IMR-90 (cell line): ENCODE measurements around the gene LETM1. TPM values are rescaled to one million over a fixed set of nuclear protein-coding genes. Genes with fewer than 3 reads are reported as not detected.

Experiments
- ATAC-seq: fragments of 200-7000 bp; cut with Tn5 transposase; 2 replicates; pipeline ENCODE4 v1.9.1; 2020; ENCODE audit warnings: low read depth, mild to moderate bottlenecking, moderate library complexity
- BruUV-seq: library from RNA; stranded (reverse); fragments of 400-500 nt; replicated peaks from 2 replicates; lab custom pipeline; 2021; lab: Mats Ljungman, UMichigan
- CTCF ChIA-PET: fragments of 300-600 bp; formaldehyde crosslinking; extraction: SDS; loops from one replicate; lab custom pipeline; 2021; ENCODE audit warnings: antibody characterized with exemption; lab: Yijun Ruan, JAX
- POLR2A ChIA-PET: fragments of 300-600 bp; sonication (Branson Sonifier 250); formaldehyde crosslinking; loops from one replicate; lab custom pipeline; 2022; ENCODE audit warnings: antibody characterized with exemption; ENCODE audit not compliant: unreplicated experiment; lab: Charles Lee
- DNase-seq: peaks from one replicate; pipeline ENCODE4 v3.0.0; 2013
- H2AFZ ChIP-seq: replicated peaks from 2 replicates; pipeline ENCODE3; 2013; ENCODE audit warnings: low read length, mild to moderate bottlenecking; ENCODE audit not compliant: poor library complexity
- H2AK5ac ChIP-seq: 2 replicates; pipeline ENCODE4 v1.6.1; 2013; ENCODE audit warnings: low read depth, low read length, inconsistent platforms
- H2AK9ac ChIP-seq: replicated peaks from 2 replicates; pipeline ENCODE3; 2013; ENCODE audit warnings: mild to moderate bottlenecking, low read depth, low read length, moderate library complexity; ENCODE audit not compliant: poor library complexity
- H2BK120ac ChIP-seq: 2 replicates; pipeline ENCODE4 v1.6.1; 2013; ENCODE audit warnings: low read depth, low read length, inconsistent platforms
- H2BK15ac ChIP-seq: 3 replicates; pipeline ENCODE4 v1.6.1; 2013; ENCODE audit warnings: low read depth, low read length, inconsistent platforms
- H2BK20ac ChIP-seq: 2 replicates; pipeline ENCODE4 v1.6.1; 2013; ENCODE audit warnings: low read depth, mild to moderate bottlenecking, inconsistent platforms, low read length, moderate library complexity
- H2BK5ac ChIP-seq: 2 replicates; pipeline ENCODE4 v1.6.1; 2013; ENCODE audit warnings: mild to moderate bottlenecking, low read depth, low read length, inconsistent platforms; ENCODE audit not compliant: poor library complexity, severe bottlenecking
- H3K14ac ChIP-seq: replicated peaks from 2 replicates; pipeline ENCODE4 v1.6.1; 2013; ENCODE audit warnings: low read depth, low read length, inconsistent platforms
- H3K18ac ChIP-seq: 2 replicates; pipeline ENCODE4 v1.6.1; 2013; ENCODE audit warnings: low read depth, low read length, control low read depth
- H3K23ac ChIP-seq: 2 replicates; pipeline ENCODE4 v1.6.1; 2013; ENCODE audit warnings: low read depth, low read length, inconsistent platforms
- H3K27ac ChIP-seq: 2 replicates; pipeline ENCODE4 v1.5.1; 2013; ENCODE audit warnings: mild to moderate bottlenecking, control low read depth, low read length; ENCODE audit not compliant: insufficient read depth
- H3K27me3 ChIP-seq: 2 replicates; pipeline ENCODE4 v1.6.1; 2013; ENCODE audit warnings: low read length; ENCODE audit not compliant: control insufficient read depth, insufficient read depth
- H3K36me3 ChIP-seq: 2 replicates; pipeline ENCODE4 v1.6.1; 2013; ENCODE audit warnings: low read length, mixed read lengths; ENCODE audit not compliant: control insufficient read depth, insufficient read depth
- H3K4ac ChIP-seq: 2 replicates; pipeline ENCODE4 v1.6.1; 2013; ENCODE audit warnings: low read depth, low read length, inconsistent platforms
- H3K4me1 ChIP-seq: 2 replicates; pipeline ENCODE4 v1.6.1; 2013; ENCODE audit warnings: low read length, mixed read lengths; ENCODE audit not compliant: control insufficient read depth, insufficient read depth
- H3K4me2 ChIP-seq: 2 replicates; pipeline ENCODE4 v1.6.1; 2013; ENCODE audit warnings: low read depth, mild to moderate bottlenecking, control low read depth, low read length, moderate library complexity
- H3K4me3 ChIP-seq: 2 replicates; pipeline ENCODE4 v1.5.1; 2013; ENCODE audit warnings: low read depth, mild to moderate bottlenecking, control low read depth, low read length, moderate library complexity; ENCODE audit not compliant: insufficient read depth
- H3K56ac ChIP-seq: 2 replicates; pipeline ENCODE4 v1.6.1; 2013; ENCODE audit warnings: low read length, inconsistent platforms; ENCODE audit not compliant: insufficient read depth; ENCODE audit errors: extremely low read depth
- H3K79me1 ChIP-seq, 2 experiments: 2 replicates each; pipeline ENCODE4 v1.6.1; 2013; ENCODE audit warnings: low read length in 2 of 2, inconsistent platforms in 1 of 2, low read depth in 1 of 2
- H3K9ac ChIP-seq: 2 replicates; pipeline ENCODE4 v1.6.1; 2013; ENCODE audit warnings: low read depth, low read length, control low read depth
- H3K9me1 ChIP-seq: 2 replicates; pipeline ENCODE4 v1.6.1; 2013; ENCODE audit warnings: low read length, inconsistent platforms; ENCODE audit not compliant: insufficient read depth
- H3K9me3 ChIP-seq: 2 replicates; pipeline ENCODE4 v1.6.1; 2013; ENCODE audit warnings: low read length; ENCODE audit not compliant: control insufficient read depth, insufficient read depth
- H4K20me1 ChIP-seq: 2 replicates; pipeline ENCODE4 v1.6.1; 2013; ENCODE audit warnings: low read length, inconsistent platforms; ENCODE audit not compliant: insufficient read depth
- H4K5ac ChIP-seq: 2 replicates; pipeline ENCODE4 v1.6.1; 2013; ENCODE audit warnings: mild to moderate bottlenecking, low read depth, low read length, control low read depth
- H4K8ac ChIP-seq, 2 experiments: 2 replicates each; pipeline ENCODE4 v1.6.1; 2013; ENCODE audit warnings: low read depth in 2 of 2, low read length in 2 of 2, control low read depth in 1 of 2, inconsistent platforms in 1 of 2
- H4K91ac ChIP-seq: 2 replicates; pipeline ENCODE4 v1.6.1; 2013; ENCODE audit warnings: low read depth, low read length, inconsistent platforms; ENCODE audit not compliant: insufficient read depth
- BHLHE40 ChIP-seq: fragments of 150-350 bp; IDR thresholded peaks from 2 replicates; pipeline ENCODE4 v1.6.1; 2016; ENCODE audit warnings: mild to moderate bottlenecking, low read depth, low read length
- CHD1 ChIP-seq: IDR thresholded peaks from 2 replicates; pipeline ENCODE4 v1.6.1; 2012; ENCODE audit warnings: low read depth, low read length, improper control_type of control experiment
- ELK1 ChIP-seq: fragments of 150-350 bp; IDR thresholded peaks from 2 replicates; pipeline ENCODE4 v1.6.1; 2016; ENCODE audit warnings: low read depth, mild to moderate bottlenecking, low read length, moderate library complexity, borderline replicate concordance
- MAFK ChIP-seq: IDR thresholded peaks from 2 replicates; pipeline ENCODE4 v1.6.1; 2012; ENCODE audit warnings: low read depth, low read length, improper control_type of control experiment
- MXI1 ChIP-seq: IDR thresholded peaks from 2 replicates; pipeline ENCODE4 v1.6.1; 2012; ENCODE audit warnings: low read depth, mild to moderate bottlenecking, low read length, moderate library complexity, borderline replicate concordance
- NFE2L2 ChIP-seq: fragments of 150-350 bp; IDR thresholded peaks from 2 replicates; pipeline ENCODE4 v1.6.1; 2016; ENCODE audit warnings: low read depth, mild to moderate bottlenecking, low read length
- POLR2A ChIP-seq: IDR thresholded peaks from 2 replicates; pipeline ENCODE4 v1.6.1; 2012; ENCODE audit warnings: mild to moderate bottlenecking, low read depth, low read length
- RAD21 ChIP-seq: IDR thresholded peaks from 2 replicates; pipeline ENCODE4 v1.6.1; 2012; ENCODE audit warnings: low read length, improper control_type of control experiment
- RCOR1 ChIP-seq: IDR thresholded peaks from 2 replicates; pipeline ENCODE4 v1.6.1; 2012; ENCODE audit warnings: mild to moderate bottlenecking, low read length, improper control_type of control experiment; ENCODE audit not compliant: insufficient replicate concordance
- SMC3 ChIP-seq: fragments of 150-350 bp; IDR thresholded peaks from 2 replicates; pipeline ENCODE4 v1.6.1; 2016; ENCODE audit warnings: low read depth, mild to moderate bottlenecking, antibody characterized with exemption, low read length, moderate library complexity
- WGBS, 2 experiments: methylation state at CpG; one replicate each; pipeline versions ENCODE4 v1.1.5 to v1.1.7; 2013; ENCODE audit warnings: missing lambda C conversion rate in 2 of 2; ENCODE audit not compliant: insufficient read length in 1 of 2; ENCODE audit errors: extremely low coverage in 2 of 2; 5-methylcytosine and 5-hydroxymethylcytosine counted together
- dilution Hi-C: fragments of 300-500 bp; cut with HindIII; formaldehyde crosslinking; loops from one replicate; pipeline ENCODE4 v1.14.3; 2018; ENCODE audit warnings: low sequenced_read_pairs; ENCODE audit not compliant: unreplicated experiment
- in situ Hi-C: fragments of 300-500 bp; cut with MboI; formaldehyde crosslinking; loops from 3 replicates; pipeline ENCODE4 v1.14.3; 2019; ENCODE audit warnings: low sequenced_read_pairs, inconsistent platforms, mixed read lengths
- intact Hi-C: fragments of 100-400 bp; cut with micrococcal nuclease; formaldehyde crosslinking; loops from 2 replicates; pipeline ENCODE4 v1.10.0; 2022
- polyA plus RNA-seq, 3 experiments: library from polyadenylated mRNA; depleted of rRNA; stranded (reverse); fragments of >200 nt; gene quantifications; 2 replicates each; pipeline ENCODE4 v1.2.3, GENCODE V29; 2012; ENCODE audit warnings: low replicate concordance in 1 of 3
- total RNA-seq: library from RNA; depleted of rRNA; stranded (reverse); fragments of >200 nt; gene quantifications from 2 replicates; pipeline ENCODE4 v1.2.3, GENCODE V29; 2012

LETM1 gene
- total and polyA plus RNA-seq, 2 of the 4 experiments (the other 2 are of a cell fraction): 25.0 to 49.3 TPM

GRCh38 chr4:1862055-1862911 lies 6.3 kb upstream of the LETM1 start:
- no peak overlapping the region for H3K27ac ChIP-seq
- H3K9me1 ChIP-seq: no peaks in the 10 kb centered on the region; the same call in 1 of the 2 replicates
- ATAC-seq (no peak), DNase-seq (no peak)
- H3K14ac ChIP-seq: no peak overlapping the region
- H4K20me1 ChIP-seq: no peaks in the 10 kb centered on the region
- H2AK5ac ChIP-seq: no peak overlapping the region; the same call in 1 of the 2 replicates
- in situ Hi-C loops: no loop called here
- H3K56ac ChIP-seq: no peak overlapping the region
- WGBS, 2 experiments: 66% methylated on average over 4 of the region's 45 CpGs; no CpG with 5 or more reads in 1 of the 2 experiments
- peak overlapping the region; percentile 67 for H2AFZ ChIP-seq
- dilution Hi-C loops: no loop called here
- ChIA-PET CTCF (no interaction called here), POLR2A (no interaction called here)
- no peak overlapping the region for H2BK5ac ChIP-seq
- H3K4me1 ChIP-seq: peaks cover 3% of the 10 kb centered on the region
- no peak for TF ChIP-seq SMC3
- TF ChIP-seq POLR2A: no peak
- no peak for TF ChIP-seq BHLHE40
- no peak for TF ChIP-seq MAFK
- no peak for TF ChIP-seq RAD21
- TF ChIP-seq RCOR1: no peak
- no peak for TF ChIP-seq CHD1
- TF ChIP-seq NFE2L2: no peak
- no peak for TF ChIP-seq MXI1
- no peak for TF ChIP-seq ELK1
- peaks cover 3 to 11% of the 10 kb centered on the region in 2 experiments for H3K79me1 ChIP-seq
- H2AK9ac ChIP-seq: no peak overlapping the region
- no TSS peak for BruUV-seq
- no peak overlapping the region for H2BK20ac ChIP-seq
- no peak overlapping the region for H4K5ac ChIP-seq
- H3K4ac ChIP-seq: no peak overlapping the region
- no peaks in the 10 kb centered on the region for H3K36me3 ChIP-seq
- H4K91ac ChIP-seq: no peak overlapping the region
- no peak overlapping the region for H3K4me3 ChIP-seq
- H4K8ac ChIP-seq: no peak overlapping the region
- no peak overlapping the region for H2BK120ac ChIP-seq
- no peak overlapping the region for H2BK15ac ChIP-seq
- H3K27me3 ChIP-seq: peaks cover 2% of the 10 kb centered on the region; the same call in 1 of the 2 replicates
- intact Hi-C loops: no loop called here
- H3K9me3 ChIP-seq: no peaks in the 10 kb centered on the region
- no peak overlapping the region for H3K23ac ChIP-seq
- no peak overlapping the region for H3K18ac ChIP-seq
- H3K9ac ChIP-seq: no peak overlapping the region
- no peak overlapping the region for H3K4me2 ChIP-seq
